ENCODE data around the gene RAB11A. TPM values are rescaled to one million over a fixed set of nuclear protein-coding genes. Genes with fewer than 3 reads are reported as not detected.

Gene RAB11A
- total and polyA plus RNA-seq, 2 donors (not counting 3 experiments of a cell fraction or from before 2014, with no cell fraction given) = 239 to 250 TPM

- Histone ChIP-seq H3K9me1 (replicated peaks; ENCODE audit: control insufficient read depth, extremely low read depth, insufficient read depth, low read length) (no peaks in the 10 kb centered on the region), H4K20me1 (replicated peaks; ENCODE audit: control insufficient read depth, extremely low read depth, insufficient read depth, low read length) (no peaks in the 10 kb centered on the region), H3K4me2 (ENCODE audit: insufficient read depth, low read length) (no peak overlapping the region), H3K27ac (ENCODE audit: insufficient read depth, low read depth, low read length) (no peak overlapping the region), H3K9me3 (replicated peaks; ENCODE audit: control insufficient read depth, insufficient read depth, low read length) (no peaks in the 10 kb centered on the region), H3K27me3 (ENCODE audit: control insufficient read depth in 2 of 2, insufficient read depth in 2 of 2, low read length in 2 of 2) (no peaks in the 10 kb centered on the region), H3K79me2 (ENCODE audit: control insufficient read depth, insufficient read depth, low read length) (no peaks in the 10 kb centered on the region), H2AFZ (ENCODE audit: low read depth, low read length) (no peak overlapping the region), H3K36me3 (ENCODE audit: control insufficient read depth in 2 of 2, extremely low read depth in 1 of 2, insufficient read depth in 2 of 2, low read length in 2 of 2) (no peaks in the 10 kb centered on the region), H3K9ac (replicated peaks; ENCODE audit: extremely low read depth, insufficient read depth, low read length) (no peak overlapping the region), H3K4me1 (ENCODE audit: control insufficient read depth, extremely low read depth, insufficient read depth, low read length) (no peaks in the 10 kb centered on the region), H3K4me3 (replicated peaks in 1 of 3; ENCODE audit: insufficient read depth in 1 of 3, low read depth in 1 of 3, low read length in 3 of 3) (no peak overlapping the region)
- BruUV-seq (replicated peaks) = no TSS peak
- CTCF ChIA-PET = interaction anchor here (0.9 kb wide), 2 partner anchors 16 to 274 kb away, joined by 3 to 6 read pairs; no protein-coding TSS in a partner anchor
- intact Hi-C loops (cut with micrococcal nuclease) = loop anchor here (2.0 to 10.0 kb wide), 2 partner anchors 273 to 367 kb away; no protein-coding TSS in a partner anchor
- dilution Hi-C loops (cut with MboI; ENCODE audit: extremely low pct_ligation_motif_present, low sequenced_read_pairs) = no loop called here
- no peak for DNase-seq (ENCODE audit: low read depth, low spot score)
- TF ChIP-seq FOS (IDR thresholded peaks at IDR 0.05; ENCODE audit: borderline replicate concordance, insufficient read depth, low read length) = no peak
- TF ChIP-seq JUN (IDR thresholded peaks at IDR 0.05; ENCODE audit: borderline replicate concordance, insufficient read depth, insufficient read length, low read depth) = no peak
- TF ChIP-seq POLR2A (IDR thresholded peaks at IDR 0.05; ENCODE audit: low read depth, low read length) = no peak
- TF ChIP-seq EZH2 (IDR thresholded peaks at IDR 0.05; ENCODE audit: borderline replicate concordance, low read depth, low read length, severe bottlenecking) = no peak
- TF ChIP-seq POLR2AphosphoS5 (IDR thresholded peaks at IDR 0.05; ENCODE audit: insufficient read depth, low read depth, low read length) = no peak
- no peak for TF ChIP-seq GATA2 (IDR thresholded peaks at IDR 0.05; ENCODE audit: insufficient read depth, insufficient read length, low read depth, low read length)
- no peak for TF ChIP-seq CTCF (IDR thresholded peaks at IDR 0.05; ENCODE audit: extremely low read depth in 1 of 2, insufficient read depth in 1 of 2, low read depth in 1 of 2, low read length in 2 of 2)
- TF ChIP-seq, protein P1, sequence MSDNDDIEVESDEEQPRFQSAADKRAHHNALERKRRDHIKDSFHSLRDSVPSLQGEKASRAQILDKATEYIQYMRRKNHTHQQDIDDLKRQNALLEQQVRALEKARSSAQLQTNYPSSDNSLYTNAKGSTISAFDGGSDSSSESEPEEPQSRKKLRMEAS (IDR thresholded peaks at IDR 0.05; ENCODE audit: insufficient read depth, insufficient read length) = no peak
- TF ChIP-seq MYC (IDR thresholded peaks at IDR 0.05; ENCODE audit: low read depth, low read length) = no peak
- FAIRE-seq = no peak
- POLR2A ChIA-PET = no interaction called here
Measured at GRCh38 chr15:65917936-65918335, 48.6 kb downstream of the RAB11A start.

All from endothelial cell of umbilical vein (primary cell).